ENCODE measurements around the gene ANKRD66. TPM values are rescaled to one million over a fixed set of nuclear protein-coding genes. Genes with fewer than 3 reads are reported as not detected.
"Not testable (repeated sequence)": the region's sequence is repeated elsewhere in the genome, so short reads cannot be mapped to it uniquely, and the experiment has no call there.

The ANKRD66 gene
- total and polyA plus RNA-seq, 2 experiments from 2014 or later: not detected

DNA sequence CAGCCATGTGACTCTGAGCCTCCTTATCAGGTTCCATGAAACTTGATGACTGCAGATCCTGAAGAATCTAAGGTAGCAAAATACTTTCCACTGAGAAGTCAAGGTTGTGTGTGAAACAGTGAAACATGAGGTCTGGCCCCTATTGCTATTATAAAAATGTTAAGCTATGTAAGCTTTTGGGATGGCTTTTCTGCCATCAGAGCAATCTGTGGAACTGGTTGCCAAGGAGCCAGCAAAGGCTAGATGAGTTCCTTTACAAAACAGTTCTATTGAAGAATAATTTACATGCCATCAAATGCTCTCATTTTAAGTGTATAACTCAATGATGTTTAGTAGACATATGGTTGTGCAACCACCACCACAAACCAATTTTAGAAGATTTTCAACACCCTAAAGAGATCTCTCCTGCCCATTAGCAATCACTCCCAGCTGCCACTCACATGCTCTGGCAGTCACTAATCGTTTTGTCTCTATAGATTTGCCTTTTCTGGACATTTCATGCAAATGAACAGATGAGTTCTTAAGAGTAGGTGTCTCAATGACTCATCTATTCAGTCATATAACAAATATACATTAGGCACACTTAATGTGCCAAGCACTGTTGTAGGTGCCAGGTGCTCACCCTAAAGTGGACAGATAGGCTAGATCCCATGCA is 26.6 kb downstream of the ANKRD66 start:
- no peak for DNase-seq
- H3K27me3 ChIP-seq (replicated peaks; ENCODE audit: insufficient read depth): no peaks in the 10 kb centered on the region
- no peaks in the 10 kb centered on the region for H3K36me3 ChIP-seq (ENCODE audit: low read depth)
- no peak overlapping the region for H3K4me3 ChIP-seq
- H4K20me1 ChIP-seq (ENCODE audit: insufficient read depth): no peaks in the 10 kb centered on the region
- no peaks in the 10 kb centered on the region for H3K4me1 ChIP-seq (ENCODE audit: insufficient read depth)
- no peak overlapping the region for H3K4me2 ChIP-seq (ENCODE audit: unreplicated experiment)
- H3K9ac ChIP-seq: no peak overlapping the region
- H3F3A ChIP-seq (ENCODE audit: insufficient read depth): no peaks in the 10 kb centered on the region
- H3K9me2 ChIP-seq (ENCODE audit: insufficient read depth): no peaks in the 10 kb centered on the region
- H3K27ac ChIP-seq: no peak overlapping the region
- in situ Hi-C loops (cut with MboI): no loop called here
- TF ChIP-seq EZH2phosphoT487 (IDR thresholded peaks at IDR 0.05; ENCODE audit: insufficient read depth, low read depth) (no peak), EZH2 (IDR thresholded peaks at IDR 0.05; ENCODE audit: insufficient read depth, poor library complexity, severe bottlenecking) (no peak)
- no peak overlapping the region for H2AFZ ChIP-seq
- H3K9me3 ChIP-seq (ENCODE audit: low read depth): no peaks in the 10 kb centered on the region
- WGBS, 2 experiments (ENCODE audit: low coverage in 1 of 2, low lambda C conversion rate in 2 of 2, missing lambda C conversion rate in 2 of 2): 5 to 9% methylated on average over 1 of the region's 1 CpG
- H3K79me2 ChIP-seq (ENCODE audit: insufficient read depth): no peaks in the 10 kb centered on the region

GRCh38 chr6:46774736-46775135 is 28.0 kb downstream of the ANKRD66 start:
- H3K4me2 ChIP-seq (ENCODE audit: unreplicated experiment); H3K4me1 ChIP-seq (ENCODE audit: insufficient read depth); H3K9me2 ChIP-seq (ENCODE audit: insufficient read depth); H3K27ac ChIP-seq; H3K79me2 ChIP-seq (ENCODE audit: insufficient read depth); H3K27me3 ChIP-seq (replicated peaks; ENCODE audit: insufficient read depth); H3K9me3 ChIP-seq (ENCODE audit: low read depth); H4K20me1 ChIP-seq (ENCODE audit: insufficient read depth); H3F3A ChIP-seq (ENCODE audit: insufficient read depth); H3K4me3 ChIP-seq; DNase-seq; H2AFZ ChIP-seq; H3K36me3 ChIP-seq (ENCODE audit: low read depth); H3K9ac ChIP-seq: not testable (repeated sequence)
- in situ Hi-C loops (cut with MboI): loop anchor here (25.0 kb wide), 1 partner anchor 362 kb away; no protein-coding TSS in a partner anchor
- 75 to 81% methylated on average over 15 to 21 of the region's 24 CpGs for WGBS, 2 experiments (ENCODE audit: low coverage in 1 of 2, low lambda C conversion rate in 2 of 2, missing lambda C conversion rate in 2 of 2)

DNA sequence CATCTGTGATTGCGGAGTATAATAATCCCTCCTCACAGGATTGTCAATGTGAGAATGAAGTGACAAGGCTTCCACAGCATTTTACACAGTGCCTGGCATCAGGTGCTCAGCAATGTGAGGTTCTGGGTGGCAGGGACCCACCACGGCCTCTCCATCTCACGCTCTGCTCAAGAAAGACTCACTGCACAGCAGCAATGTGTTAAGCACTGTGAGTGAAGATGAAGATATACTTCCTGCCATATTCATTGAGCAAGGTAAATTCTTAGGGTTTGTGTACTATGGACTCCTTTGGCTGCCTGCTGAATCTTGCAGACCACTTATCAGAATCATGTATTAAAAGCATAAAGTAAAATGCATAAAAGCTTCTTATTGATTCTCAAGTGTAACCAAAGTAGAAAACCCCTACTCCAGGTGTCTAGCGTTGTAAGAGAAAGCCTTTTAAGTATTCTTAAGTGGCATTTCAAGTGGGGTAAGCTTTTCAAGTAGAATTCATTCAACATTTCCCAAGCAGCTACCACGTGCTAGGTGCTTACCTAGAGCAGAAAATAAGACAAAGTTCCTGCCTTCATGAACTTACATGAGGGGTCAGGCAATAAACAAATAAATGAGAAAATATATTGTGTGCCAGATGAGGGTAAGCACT is 29.5 kb downstream of the ANKRD66 start:
- Histone ChIP-seq H3K4me3 (no peak overlapping the region), H3K79me2 (ENCODE audit: insufficient read depth) (no peaks in the 10 kb centered on the region), H3K4me2 (ENCODE audit: unreplicated experiment) (no peak overlapping the region), H3K9ac (no peak overlapping the region), H3K9me3 (ENCODE audit: low read depth) (no peaks in the 10 kb centered on the region), H3K9me2 (ENCODE audit: insufficient read depth) (no peaks in the 10 kb centered on the region), H3K36me3 (ENCODE audit: low read depth) (no peaks in the 10 kb centered on the region), H2AFZ (no peak overlapping the region), H3K27me3 (replicated peaks; ENCODE audit: insufficient read depth) (no peaks in the 10 kb centered on the region), H3K4me1 (ENCODE audit: insufficient read depth) (no peaks in the 10 kb centered on the region), H4K20me1 (ENCODE audit: insufficient read depth) (no peaks in the 10 kb centered on the region), H3K27ac (no peak overlapping the region), H3F3A (ENCODE audit: insufficient read depth) (no peaks in the 10 kb centered on the region)
- WGBS, 2 experiments (ENCODE audit: low coverage in 1 of 2, low lambda C conversion rate in 2 of 2, missing lambda C conversion rate in 2 of 2): 47 to 51% methylated on average over 5 of the region's 5 CpGs
- TF ChIP-seq EZH2 (IDR thresholded peaks at IDR 0.05; ENCODE audit: insufficient read depth, poor library complexity, severe bottlenecking) (no peak), EZH2phosphoT487 (IDR thresholded peaks at IDR 0.05; ENCODE audit: insufficient read depth, low read depth) (no peak)
- in situ Hi-C loops (cut with MboI): loop anchor here (25.0 kb wide), 1 partner anchor 364 kb away; no protein-coding TSS in a partner anchor
- no peak for DNase-seq

DNA sequence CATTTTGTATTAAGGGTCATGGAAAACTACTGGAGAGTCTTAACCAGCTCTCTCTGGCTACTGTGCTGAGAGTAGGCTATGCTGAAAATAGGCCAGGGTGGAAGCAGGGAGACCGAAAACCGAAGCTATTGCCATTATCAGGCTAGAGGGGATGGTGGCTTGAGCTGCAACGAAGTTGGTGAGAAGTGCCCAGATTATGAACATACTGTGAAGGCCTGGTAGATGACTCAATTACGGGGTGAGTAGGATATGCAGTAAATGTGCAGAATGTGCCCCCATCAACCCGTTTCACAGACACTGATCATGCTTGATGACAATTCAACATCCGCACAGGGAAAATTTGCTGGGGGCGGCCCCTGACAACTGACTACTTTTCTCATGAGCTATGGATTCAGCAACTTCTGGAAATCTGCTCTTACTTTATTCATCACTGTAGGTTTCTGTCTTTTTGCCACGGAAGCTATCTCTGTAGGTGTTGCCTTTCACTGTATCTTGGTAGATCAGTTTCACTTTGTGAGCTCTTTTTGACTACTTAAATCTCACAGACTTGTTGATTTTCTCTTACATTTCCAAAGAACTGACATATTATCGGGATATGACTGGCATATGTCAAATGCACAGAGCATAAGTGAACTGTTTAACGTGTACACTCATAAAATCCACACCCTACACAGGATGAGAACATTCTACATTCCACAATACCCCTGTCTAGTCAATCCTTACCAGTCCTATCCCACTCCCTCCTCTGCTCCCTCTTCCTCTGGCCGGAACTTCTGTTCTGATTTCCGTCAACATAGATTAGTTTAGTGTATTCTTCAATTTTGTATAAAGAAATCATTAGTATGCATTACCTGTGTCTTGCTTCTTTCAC is 31.0 kb downstream of the ANKRD66 start:
- DNase-seq: no peak

More for the DNA sequence above, 31.0 kb downstream of the ANKRD66 start:
- Histone ChIP-seq H2AFZ (no peak overlapping the region), H3K9me2 (ENCODE audit: insufficient read depth) (no peaks in the 10 kb centered on the region), H4K20me1 (ENCODE audit: insufficient read depth) (no peaks in the 10 kb centered on the region), H3K27me3 (replicated peaks; ENCODE audit: insufficient read depth) (no peaks in the 10 kb centered on the region), H3K36me3 (ENCODE audit: low read depth) (no peaks in the 10 kb centered on the region), H3K9ac (no peak overlapping the region), H3K4me1 (ENCODE audit: insufficient read depth) (no peaks in the 10 kb centered on the region), H3K27ac (no peak overlapping the region), H3K4me3 (no peak overlapping the region), H3F3A (ENCODE audit: insufficient read depth) (no peaks in the 10 kb centered on the region), H3K79me2 (ENCODE audit: insufficient read depth) (no peaks in the 10 kb centered on the region), H3K4me2 (ENCODE audit: unreplicated experiment) (no peak overlapping the region), H3K9me3 (ENCODE audit: low read depth) (no peaks in the 10 kb centered on the region)
- in situ Hi-C loops (cut with MboI): loop anchor here (25.0 kb wide), 1 partner anchor 365 kb away; no protein-coding TSS in a partner anchor
- 55% methylated on average over 12 of the region's 12 CpGs for WGBS, 2 experiments (ENCODE audit: low coverage in 1 of 2, low lambda C conversion rate in 2 of 2, missing lambda C conversion rate in 2 of 2)
- TF ChIP-seq EZH2phosphoT487 (IDR thresholded peaks at IDR 0.05; ENCODE audit: insufficient read depth, low read depth) (no peak), EZH2 (IDR thresholded peaks at IDR 0.05; ENCODE audit: insufficient read depth, poor library complexity, severe bottlenecking) (no peak)

All from GM23248 (cell line).